ENCODE data around the gene IL10. TPM values are rescaled to one million over a fixed set of nuclear protein-coding genes. Genes with fewer than 3 reads are reported as not detected.

IL10 gene
- polyA plus RNA-seq, 1 of the 3 experiments (the other 2 are of a cell fraction): not detected

DNA sequence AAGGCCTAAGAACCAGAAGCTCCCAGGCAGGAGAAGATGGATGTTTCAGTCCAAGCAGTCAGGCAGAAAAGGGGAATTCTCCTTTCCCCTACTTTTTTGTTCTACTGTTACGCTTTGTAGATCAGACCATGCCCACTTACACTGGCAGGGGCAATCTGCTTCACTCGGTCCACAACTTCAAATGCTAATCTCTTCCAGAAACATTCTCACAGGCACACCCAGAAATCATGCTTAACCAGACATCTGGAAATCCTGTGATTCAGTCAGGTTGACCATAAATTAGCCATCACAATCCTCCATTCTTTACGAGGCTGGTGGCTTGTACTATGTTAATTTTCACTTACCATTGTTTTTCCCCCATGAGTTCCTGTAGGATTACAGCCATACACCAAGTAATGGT, 23.8 kb upstream of the IL10 start:
- Histone ChIP-seq H3K4me2 (no peak overlapping the region), H3K9ac (no peak overlapping the region), H3K79me2 (ENCODE audit: insufficient read depth) (no peaks in the 10 kb centered on the region), H3F3A (replicated peaks; ENCODE audit: insufficient read depth) (peaks cover 2% of the 10 kb centered on the region), H3K36me3 (replicated peaks in 1 of 2; ENCODE audit: control insufficient read depth in 1 of 2, insufficient read depth in 2 of 2, low read length in 1 of 2) (no peaks in the 10 kb centered on the region), H3K27me3 (ENCODE audit: insufficient read depth) (0 out of 2 replicates have a peak, but pooled peaks cover 8% of the 10 kb centered on the region), H3K27ac (ENCODE audit: low read depth in 2 of 2, low read length in 1 of 2) (no peak overlapping the region), H3K9me2 (no peaks in the 10 kb centered on the region), H3K9me3 (no peaks in the 10 kb centered on the region), H3K4me1 (ENCODE audit: control insufficient read depth in 1 of 2, insufficient read depth in 2 of 2, low read depth in 1 of 2, low read length in 1 of 2) (no peaks in the 10 kb centered on the region), H2AFZ (ENCODE audit: low read depth) (no peak overlapping the region), H4K20me1 (ENCODE audit: insufficient read depth) (no peaks in the 10 kb centered on the region), H3K4me3 (ENCODE audit: low read depth in 2 of 2, low read length in 1 of 2) (no peak overlapping the region)
- POLR2A ChIA-PET: no interaction called here
- CTCF ChIA-PET: interaction anchor here (1.4 to 1.6 kb wide), 3 partner anchors 34 to 186 kb away, joined by 4 to 5 read pairs (median 4); no protein-coding TSS in a partner anchor
- TF ChIP-seq, protein P1, sequence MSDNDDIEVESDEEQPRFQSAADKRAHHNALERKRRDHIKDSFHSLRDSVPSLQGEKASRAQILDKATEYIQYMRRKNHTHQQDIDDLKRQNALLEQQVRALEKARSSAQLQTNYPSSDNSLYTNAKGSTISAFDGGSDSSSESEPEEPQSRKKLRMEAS (IDR thresholded peaks at IDR 0.05; ENCODE audit: low read depth): no peak
- 36% methylated on average over 3 of the region's 3 CpGs for WGBS (ENCODE audit: low lambda C conversion rate)
- DNase-seq: no peak

DNA sequence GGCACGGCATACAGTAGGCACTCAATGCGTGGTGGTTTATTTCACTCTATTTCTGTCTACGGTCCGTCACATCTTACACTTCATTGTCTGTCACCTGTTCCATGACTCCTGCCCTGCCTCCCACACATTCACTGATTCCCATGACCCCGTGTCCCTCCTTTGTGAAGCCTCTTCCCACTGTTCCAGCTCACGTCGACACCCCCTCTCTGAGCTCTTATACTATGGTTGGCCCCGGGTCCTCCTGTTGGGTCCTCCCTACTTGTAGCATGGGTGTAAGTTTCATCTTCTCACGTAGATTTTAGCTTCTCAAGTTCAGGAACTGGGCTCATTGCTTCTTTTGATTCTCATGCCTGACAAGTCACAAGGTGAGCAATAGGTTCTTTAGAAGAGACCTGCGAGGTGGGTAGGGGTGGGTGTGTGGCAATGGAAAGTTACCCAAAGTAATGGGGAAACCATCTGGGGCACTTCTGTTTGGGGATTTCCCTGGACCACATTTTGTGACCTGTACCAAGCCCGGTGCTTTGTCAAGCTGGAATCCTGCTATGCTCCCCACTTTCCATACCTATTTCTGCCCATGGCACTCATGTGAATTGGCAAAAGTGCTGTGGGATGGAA, 22.1 kb upstream of the IL10 start:
- no peaks in the 10 kb centered on the region for H4K20me1 ChIP-seq (ENCODE audit: insufficient read depth)
- no peak overlapping the region for H3K27ac ChIP-seq (ENCODE audit: low read depth in 2 of 2, low read length in 1 of 2)
- H3K9me3 ChIP-seq: no peaks in the 10 kb centered on the region
- H3K79me2 ChIP-seq (ENCODE audit: insufficient read depth): no peaks in the 10 kb centered on the region
- TF ChIP-seq TEAD4 (IDR thresholded peaks at IDR 0.05; ENCODE audit: borderline replicate concordance, insufficient read depth) (no peak), TAF1 (IDR thresholded peaks at IDR 0.05; ENCODE audit: borderline replicate concordance, low read depth, low read length) (no peak)
- H3K4me2 ChIP-seq: no peak overlapping the region
- ChIA-PET POLR2A (no interaction called here), CTCF (interaction anchor here (1.0 to 1.6 kb wide), 4 partner anchors 11 to 188 kb away, joined by 3 to 10 read pairs (median 6); no protein-coding TSS in a partner anchor)
- no peak overlapping the region for H2AFZ ChIP-seq (ENCODE audit: low read depth)
- no peak overlapping the region for H3K9ac ChIP-seq
- peaks cover 2% of the 10 kb centered on the region for H3F3A ChIP-seq (replicated peaks; ENCODE audit: insufficient read depth)
- H3K36me3 ChIP-seq (replicated peaks in 1 of 2; ENCODE audit: control insufficient read depth in 1 of 2, insufficient read depth in 2 of 2, low read length in 1 of 2): no peaks in the 10 kb centered on the region
- no peaks in the 10 kb centered on the region for H3K4me1 ChIP-seq (ENCODE audit: control insufficient read depth in 1 of 2, insufficient read depth in 2 of 2, low read depth in 1 of 2, low read length in 1 of 2)
- 63% methylated on average over 11 of the region's 11 CpGs for WGBS (ENCODE audit: low lambda C conversion rate)
- DNase-seq: no peak
- no peaks in the 10 kb centered on the region for H3K9me2 ChIP-seq
- H3K27me3 ChIP-seq (ENCODE audit: insufficient read depth): 0 out of 2 replicates have a peak, but pooled peaks cover 5% of the 10 kb centered on the region
- no peak overlapping the region for H3K4me3 ChIP-seq (ENCODE audit: low read depth in 2 of 2, low read length in 1 of 2)

DNA sequence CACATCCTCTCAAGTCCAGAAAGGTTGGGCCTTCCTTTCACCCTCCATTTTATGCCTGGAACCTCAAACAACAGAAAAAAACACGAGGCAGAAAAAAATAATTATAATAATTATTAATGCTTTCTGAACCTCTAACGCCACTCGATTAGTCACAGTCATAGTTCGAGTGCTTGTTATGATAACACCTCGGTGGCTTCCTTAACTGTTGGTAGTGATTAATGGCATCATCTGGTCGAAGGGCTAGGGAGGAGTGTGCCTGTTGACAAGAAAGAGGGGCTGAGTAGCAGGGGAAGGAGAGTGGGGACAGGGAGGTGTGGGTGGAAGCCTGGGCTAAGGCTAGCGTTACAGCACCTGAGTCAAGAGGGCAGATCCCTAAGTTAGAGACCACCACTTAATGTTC, 21.3 kb upstream of the IL10 start:
- TF ChIP-seq YY1 (IDR thresholded peaks at IDR 0.05; ENCODE audit: low read depth): no peak
- TF ChIP-seq CHD2 (IDR thresholded peaks at IDR 0.05; ENCODE audit: low read length, partially characterized antibody): no peak
- TF ChIP-seq, protein P2, sequence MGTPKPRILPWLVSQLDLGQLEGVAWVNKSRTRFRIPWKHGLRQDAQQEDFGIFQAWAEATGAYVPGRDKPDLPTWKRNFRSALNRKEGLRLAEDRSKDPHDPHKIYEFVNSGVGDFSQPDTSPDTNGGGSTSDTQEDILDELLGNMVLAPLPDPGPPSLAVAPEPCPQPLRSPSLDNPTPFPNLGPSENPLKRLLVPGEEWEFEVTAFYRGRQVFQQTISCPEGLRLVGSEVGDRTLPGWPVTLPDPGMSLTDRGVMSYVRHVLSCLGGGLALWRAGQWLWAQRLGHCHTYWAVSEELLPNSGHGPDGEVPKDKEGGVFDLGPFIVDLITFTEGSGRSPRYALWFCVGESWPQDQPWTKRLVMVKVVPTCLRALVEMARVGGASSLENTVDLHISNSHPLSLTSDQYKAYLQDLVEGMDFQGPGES (IDR thresholded peaks at IDR 0.05; ENCODE audit: low read depth, low read length): no peak
- TF ChIP-seq, protein P3, sequence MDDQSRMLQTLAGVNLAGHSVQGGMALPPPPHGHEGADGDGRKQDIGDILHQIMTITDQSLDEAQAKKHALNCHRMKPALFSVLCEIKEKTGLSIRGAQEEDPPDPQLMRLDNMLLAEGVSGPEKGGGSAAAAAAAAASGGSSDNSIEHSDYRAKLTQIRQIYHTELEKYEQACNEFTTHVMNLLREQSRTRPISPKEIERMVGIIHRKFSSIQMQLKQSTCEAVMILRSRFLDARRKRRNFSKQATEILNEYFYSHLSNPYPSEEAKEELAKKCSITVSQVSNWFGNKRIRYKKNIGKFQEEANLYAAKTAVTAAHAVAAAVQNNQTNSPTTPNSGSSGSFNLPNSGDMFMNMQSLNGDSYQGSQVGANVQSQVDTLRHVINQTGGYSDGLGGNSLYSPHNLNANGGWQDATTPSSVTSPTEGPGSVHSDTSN (IDR thresholded peaks at IDR 0.05): no peak
- TF ChIP-seq TEAD4 (IDR thresholded peaks at IDR 0.05; ENCODE audit: borderline replicate concordance, insufficient read depth): no peak
- no peak for TF ChIP-seq NRF1 (IDR thresholded peaks at IDR 0.05; ENCODE audit: low read depth, low read length)
- no peak for TF ChIP-seq POLR2AphosphoS5 (IDR thresholded peaks at IDR 0.05; ENCODE audit: low read depth, low read length)
- TF ChIP-seq GATA2 (CRISPR knock-in tag; IDR thresholded peaks at IDR 0.05): no peak
- TF ChIP-seq MEF2A (IDR thresholded peaks at IDR 0.05; ENCODE audit: borderline replicate concordance, low read depth): no peak
- TF ChIP-seq FOSL2 (IDR thresholded peaks at IDR 0.05; ENCODE audit: borderline replicate concordance, low read depth): no peak
- no peak for TF ChIP-seq TAF1 (IDR thresholded peaks at IDR 0.05; ENCODE audit: borderline replicate concordance, low read depth, low read length)
- TF ChIP-seq MXI1 (IDR thresholded peaks at IDR 0.05; ENCODE audit: low read depth, low read length): no peak
- H3K4me2 ChIP-seq: no peak overlapping the region
- ChIA-PET CTCF (no interaction called here), POLR2A (no interaction called here)
- H3K4me3 ChIP-seq (ENCODE audit: low read depth in 2 of 2, low read length in 1 of 2): no peak overlapping the region
- DNase-seq: no peak
- no peak overlapping the region for H3K9ac ChIP-seq
- 54% methylated on average over 7 of the region's 7 CpGs for WGBS (ENCODE audit: low lambda C conversion rate)
- no peaks in the 10 kb centered on the region for H3K27me3 ChIP-seq (ENCODE audit: insufficient read depth)
- H3K9me2 ChIP-seq: no peaks in the 10 kb centered on the region
- no peaks in the 10 kb centered on the region for H3K79me2 ChIP-seq (ENCODE audit: insufficient read depth)
- H3K27ac ChIP-seq (ENCODE audit: low read depth in 2 of 2, low read length in 1 of 2): no peak overlapping the region
- H3F3A ChIP-seq (replicated peaks; ENCODE audit: insufficient read depth): peaks cover 2% of the 10 kb centered on the region
- H3K36me3 ChIP-seq (replicated peaks in 1 of 2; ENCODE audit: control insufficient read depth in 1 of 2, insufficient read depth in 2 of 2, low read length in 1 of 2): no peaks in the 10 kb centered on the region
- H2AFZ ChIP-seq (ENCODE audit: low read depth): no peak overlapping the region
- H3K9me3 ChIP-seq: no peaks in the 10 kb centered on the region
- H4K20me1 ChIP-seq (ENCODE audit: insufficient read depth): no peaks in the 10 kb centered on the region
- H3K4me1 ChIP-seq (ENCODE audit: control insufficient read depth in 1 of 2, insufficient read depth in 2 of 2, low read depth in 1 of 2, low read length in 1 of 2): no peaks in the 10 kb centered on the region
